SK-N-SH (cell line): ENCODE results near the gene GPR17. TPM values are rescaled to one million over a fixed set of nuclear protein-coding genes. Genes with fewer than 3 reads are reported as not detected.

Experiments used
- CTCF ChIA-PET: fragments of 300-600, 350-600 bp; formaldehyde crosslinking; extraction: SDS; loops from one replicate; lab custom pipeline; 2021; lab: Yijun Ruan, JAX
- POLR2A ChIA-PET: fragments of 350-600 bp; sonication (Branson Sonifier 250); formaldehyde crosslinking; extraction: SDS; loops from one replicate; lab custom pipeline; 2020; ENCODE audit warnings: antibody characterized with exemption, inconsistent platforms; lab: Yijun Ruan, JAX
- DNase-seq: peaks from one replicate; pipeline ENCODE4 v3.0.0; 2012
- H2AFZ ChIP-seq: fragments of 200-600 bp; sonication (generic); 2 replicates; pipeline ENCODE4 v1.8.1; 2016; ENCODE audit warnings: antibody characterized with exemption, mild to moderate bottlenecking, low read depth
- H3F3A ChIP-seq: fragments of 200-600 bp; sonication (generic); replicated peaks from 2 replicates; pipeline ENCODE3; 2016; ENCODE audit warnings: antibody characterized with exemption, mild to moderate bottlenecking; ENCODE audit not compliant: insufficient read depth
- H3K27ac ChIP-seq, 2 experiments: fragments of 200-500 bp in 1 of 2; fragments of 200-600 bp in 1 of 2; sonication (Bioruptor generic) in 1 of 2; sonication (generic), shearing (Covaris generic) in 1 of 2; 2 replicates each; pipeline versions ENCODE4 v1.5.1 to v1.6.1; 2014 to 2016; ENCODE audit warnings: low read depth in 2 of 2, inconsistent platforms in 1 of 2, low read length in 1 of 2, mild to moderate bottlenecking in 1 of 2, mixed read lengths in 1 of 2
- H3K27me3 ChIP-seq: fragments of 200-600 bp; sonication (generic), shearing (Covaris generic); 2 replicates; pipeline ENCODE4 v1.6.1; 2016; ENCODE audit warnings: mixed run types; ENCODE audit not compliant: insufficient read depth
- H3K36me3 ChIP-seq, 2 experiments: fragments of 200-500 bp in 1 of 2; fragments of 200-600 bp in 1 of 2; sonication (Bioruptor generic) in 1 of 2; sonication (generic) in 1 of 2; replicated peaks in 1 of 2; 2 replicates each; pipeline versions ENCODE3 to v1.5.1; 2014 to 2016; ENCODE audit warnings: low read length in 1 of 2, mild to moderate bottlenecking in 1 of 2; ENCODE audit not compliant: insufficient read depth in 2 of 2, control insufficient read depth in 1 of 2
- H3K4me1 ChIP-seq, 2 experiments: fragments of 200-500 bp in 1 of 2; fragments of 200-600 bp in 1 of 2; sonication (Bioruptor generic) in 1 of 2; sonication (generic), shearing (Covaris generic) in 1 of 2; 2 replicates each; pipeline versions ENCODE4 v1.5.1 to v1.6.1; 2014 to 2016; ENCODE audit warnings: low read depth in 1 of 2, low read length in 1 of 2, mixed run types in 1 of 2; ENCODE audit not compliant: insufficient read depth in 2 of 2, control insufficient read depth in 1 of 2
- H3K4me2 ChIP-seq: fragments of 200-600 bp; sonication (generic), shearing (Covaris generic); 2 replicates; pipeline ENCODE4 v1.6.1; 2017; ENCODE audit warnings: mixed run types
- H3K4me3 ChIP-seq, 2 experiments: fragments of 200-500 bp in 1 of 2; fragments of 200-600 bp in 1 of 2; sonication (Bioruptor generic) in 1 of 2; sonication (generic), shearing (Covaris generic) in 1 of 2; 2 replicates each; pipeline versions ENCODE4 v1.5.1 to v1.8.1; 2014 to 2016; ENCODE audit warnings: low read depth in 2 of 2, inconsistent platforms in 1 of 2, low read length in 1 of 2, mild to moderate bottlenecking in 1 of 2, mixed read lengths in 1 of 2, moderate library complexity in 1 of 2
- H3K79me2 ChIP-seq: fragments of 200-600 bp; sonication (generic); 2 replicates; pipeline ENCODE4 v1.8.1; 2017; ENCODE audit warnings: mild to moderate bottlenecking; ENCODE audit not compliant: insufficient read depth
- H3K9ac ChIP-seq: fragments of 200-600 bp; sonication (generic); 2 replicates; pipeline ENCODE4 v1.6.1; 2017; ENCODE audit warnings: mixed run types
- H3K9me2 ChIP-seq: fragments of 200-600 bp; sonication (generic); 2 replicates; pipeline ENCODE4 v1.6.1; 2017; ENCODE audit warnings: mixed run types
- H3K9me3 ChIP-seq: fragments of 200-600 bp; sonication (generic); 2 replicates; pipeline ENCODE4 v1.6.1; 2017; ENCODE audit warnings: mixed run types, mild to moderate bottlenecking, moderate library complexity
- H4K20me1 ChIP-seq: fragments of 200-600 bp; sonication (generic); 2 replicates; pipeline ENCODE4 v1.6.1; 2017; ENCODE audit warnings: mild to moderate bottlenecking, mixed run types; ENCODE audit not compliant: insufficient read depth
- CHD2 ChIP-seq: fragments of 150-350 bp; IDR thresholded peaks from 2 replicates; pipeline ENCODE4 v1.6.1; 2018; ENCODE audit warnings: low read length; ENCODE audit not compliant: partially characterized antibody
- CTCF ChIP-seq: fragments of 200-600 bp; sonication (generic); IDR thresholded peaks from 2 replicates; pipeline ENCODE4 v1.6.1; 2017; ENCODE audit warnings: antibody characterized with exemption, mild to moderate bottlenecking, moderate library complexity
- EZH2phosphoT487 ChIP-seq: fragments of 200-600 bp; sonication (generic); IDR thresholded peaks from 2 replicates; pipeline ENCODE4 v1.6.1; 2017; ENCODE audit warnings: low read depth, mixed run types, mild to moderate bottlenecking, antibody characterized with exemption, moderate library complexity, borderline replicate concordance
- FOXJ3 ChIP-seq: sonication (generic); formaldehyde crosslinking; IDR thresholded peaks from 2 replicates; pipeline ENCODE4 v1.5.1; 2020; ENCODE audit warnings: mild to moderate bottlenecking, missing genetic modification reagents
- GABPA ChIP-seq: IDR thresholded peaks from 2 replicates; pipeline ENCODE4 v1.4.0; 2012; ENCODE audit warnings: low read depth, mild to moderate bottlenecking
- GATA2 ChIP-seq: sonication (generic); formaldehyde crosslinking; IDR thresholded peaks from 2 replicates; pipeline ENCODE4 v1.5.0; 2020; ENCODE audit warnings: mild to moderate bottlenecking, missing genetic modification reagents
- MAX ChIP-seq: IDR thresholded peaks from 2 replicates; pipeline ENCODE4 v1.4.0; 2012; ENCODE audit warnings: low read depth
- MEF2A ChIP-seq: IDR thresholded peaks from 2 replicates; pipeline ENCODE4 v1.4.0; 2012; ENCODE audit warnings: low read depth, borderline replicate concordance
- NRF1 ChIP-seq: IDR thresholded peaks from 2 replicates; pipeline ENCODE4 v1.6.1; 2012; ENCODE audit warnings: low read depth, mild to moderate bottlenecking, low read length
- PBX3 ChIP-seq: IDR thresholded peaks from 2 replicates; pipeline ENCODE4; 2012
- RAD21 ChIP-seq: IDR thresholded peaks from 2 replicates; pipeline ENCODE4 v1.6.1; 2012; ENCODE audit warnings: mild to moderate bottlenecking, low read length
- RCOR1 ChIP-seq: fragments of 150-350 bp; IDR thresholded peaks from 2 replicates; pipeline ENCODE4 v1.6.1; 2017; ENCODE audit warnings: antibody characterized with exemption, low read length
- SIN3A ChIP-seq: IDR thresholded peaks from 2 replicates; pipeline ENCODE4 v1.6.1; 2012; ENCODE audit warnings: low read depth, mild to moderate bottlenecking, low read length, moderate library complexity, borderline replicate concordance
- TAF1 ChIP-seq: IDR thresholded peaks from 2 replicates; pipeline ENCODE4 v1.6.1; 2012; ENCODE audit warnings: low read depth, mild to moderate bottlenecking, low read length, moderate library complexity, borderline replicate concordance
- ZBTB33 ChIP-seq: IDR thresholded peaks from 2 replicates; pipeline ENCODE4 v1.4.0; 2012; ENCODE audit warnings: low read depth, borderline replicate concordance
- WGBS: methylation state at CpG from one replicate; pipeline ENCODE4 v1.1.6; 2017; ENCODE audit warnings: low lambda C conversion rate; 5-methylcytosine and 5-hydroxymethylcytosine counted together
- polyA plus RNA-seq, 3 experiments: library from polyadenylated mRNA; depleted of rRNA; stranded (reverse); fragments of >200 nt; gene quantifications; 2 replicates each; pipeline ENCODE4 v1.2.3, GENCODE V29; 2012

Gene GPR17
- polyA plus RNA-seq, 1 of the 3 experiments (the other 2 are of a cell fraction), result 0.03 TPM

GRCh38 chr2:127683757-127684156, 37.8 kb downstream of the GPR17 start:
- Histone ChIP-seq H3K4me1 (peaks cover 0 to 4% of the 10 kb centered on the region in 2 experiments; a peak in 1 of 4 replicates), H3K9me3 (0 out of 2 replicates have a peak, but pooled peaks cover 8% of the 10 kb centered on the region), H3K27me3 (no peaks in the 10 kb centered on the region), H3F3A (no peaks in the 10 kb centered on the region), H3K9me2 (no peaks in the 10 kb centered on the region), H2AFZ (no peak overlapping the region), H4K20me1 (no peaks in the 10 kb centered on the region), H3K27ac (no peak overlapping the region), H3K79me2 (no peaks in the 10 kb centered on the region), H3K9ac (no peak overlapping the region), H3K4me2 (no peak overlapping the region), H3K36me3 (no peaks in the 10 kb centered on the region), H3K4me3 (no peak overlapping the region)
- no peak for TF ChIP-seq CTCF
- no peak for TF ChIP-seq MAX
- no peak for TF ChIP-seq NRF1
- TF ChIP-seq GATA2 (CRISPR knock-in tag), result no peak
- no peak for TF ChIP-seq FOXJ3 (CRISPR knock-in tag)
- TF ChIP-seq MEF2A, result no peak
- peak; percentile 3 for DNase-seq
- CTCF ChIA-PET, result interaction anchor here (1.2 to 5.2 kb wide), 4 partner anchors 13 to 93 kb away, joined by 3 to 19 read pairs (median 7); no protein-coding TSS in a partner anchor
- POLR2A ChIA-PET, result no interaction called here
- 75% methylated on average over 13 of the region's 15 CpGs for WGBS

GRCh38 chr2:127685410-127686080, 39.6 kb downstream of the GPR17 start:
- no peak overlapping the region for H2AFZ ChIP-seq
- peak; percentile 5 for DNase-seq
- no peak for TF ChIP-seq EZH2phosphoT487
- no peak for TF ChIP-seq SIN3A
- no peak for TF ChIP-seq GATA2 (CRISPR knock-in tag)
- no peak for TF ChIP-seq CHD2
- TF ChIP-seq RCOR1, result no peak
- no peak for TF ChIP-seq PBX3
- TF ChIP-seq GABPA, result no peak
- TF ChIP-seq RAD21, result no peak
- TF ChIP-seq TAF1, result no peak
- no peak for TF ChIP-seq ZBTB33
- H3K4me1 ChIP-seq, result peaks cover 0 to 4% of the 10 kb centered on the region in 2 experiments; a peak in 1 of 4 replicates
- no peaks in the 10 kb centered on the region for H3K9me2 ChIP-seq
- no peaks in the 10 kb centered on the region for H3F3A ChIP-seq
- no peaks in the 10 kb centered on the region for H4K20me1 ChIP-seq
- no peak overlapping the region for H3K4me3 ChIP-seq
- 0 out of 2 replicates have a peak, but pooled peaks cover 9% of the 10 kb centered on the region for H3K9me3 ChIP-seq
- H3K27me3 ChIP-seq, result no peaks in the 10 kb centered on the region
- no peak overlapping the region for H3K9ac ChIP-seq
- POLR2A ChIA-PET, result no interaction called here
- WGBS, result 60% methylated on average over 8 of the region's 8 CpGs
- H3K36me3 ChIP-seq, result no peaks in the 10 kb centered on the region
- no peak overlapping the region for H3K4me2 ChIP-seq
- H3K27ac ChIP-seq, result no peak overlapping the region
- CTCF ChIA-PET, result interaction anchor here (1.3 to 1.6 kb wide), 3 partner anchors 35 to 94 kb away, joined by 3 to 5 read pairs (median 4); no protein-coding TSS in a partner anchor
- H3K79me2 ChIP-seq, result no peaks in the 10 kb centered on the region
